IMR-90 (cell line): ENCODE measurements around the gene MTERF1.

Experiments used
- CTCF ChIP-seq: conservative IDR thresholded peaks from 2 replicates; pipeline ENCODE4 v1.5.1; 2012; ENCODE audit warnings: mild to moderate bottlenecking, low read depth, low read length, improper control_type of control experiment
- MAFK ChIP-seq: IDR thresholded peaks from 2 replicates; pipeline ENCODE4 v1.6.1; 2012; ENCODE audit warnings: low read depth, low read length, improper control_type of control experiment
- MAZ ChIP-seq: IDR thresholded peaks from 2 replicates; pipeline ENCODE4 v1.6.1; 2012; ENCODE audit warnings: low read depth, mild to moderate bottlenecking, low read length, improper control_type of control experiment, moderate library complexity, borderline replicate concordance
- POLR2A ChIP-seq: IDR thresholded peaks from 2 replicates; pipeline ENCODE4 v1.6.1; 2012; ENCODE audit warnings: mild to moderate bottlenecking, low read depth, low read length
- RAD21 ChIP-seq: IDR thresholded peaks from 2 replicates; pipeline ENCODE4 v1.6.1; 2012; ENCODE audit warnings: low read length, improper control_type of control experiment
- RCOR1 ChIP-seq: IDR thresholded peaks from 2 replicates; pipeline ENCODE4 v1.6.1; 2012; ENCODE audit warnings: mild to moderate bottlenecking, low read length, improper control_type of control experiment; ENCODE audit not compliant: insufficient replicate concordance

GRCh38 chr7:91827169-91827568, 53.3 kb downstream of the MTERF1 start:
- TF ChIP-seq MAFK (no peak), RAD21 (no peak), CTCF (no peak), RCOR1 (no peak), POLR2A (no peak), MAZ (no peak)
